GM15510 (cell line): ENCODE measurements around the gene TTC16.

Source experiments
- POLR2A ChIP-seq: IDR thresholded peaks from 3 replicates; pipeline ENCODE4 v1.6.1; 2011; ENCODE audit warnings: borderline replicate concordance; ENCODE audit not compliant: insufficient read length; ENCODE audit errors: extremely low read depth

TTC16 gene

DNA sequence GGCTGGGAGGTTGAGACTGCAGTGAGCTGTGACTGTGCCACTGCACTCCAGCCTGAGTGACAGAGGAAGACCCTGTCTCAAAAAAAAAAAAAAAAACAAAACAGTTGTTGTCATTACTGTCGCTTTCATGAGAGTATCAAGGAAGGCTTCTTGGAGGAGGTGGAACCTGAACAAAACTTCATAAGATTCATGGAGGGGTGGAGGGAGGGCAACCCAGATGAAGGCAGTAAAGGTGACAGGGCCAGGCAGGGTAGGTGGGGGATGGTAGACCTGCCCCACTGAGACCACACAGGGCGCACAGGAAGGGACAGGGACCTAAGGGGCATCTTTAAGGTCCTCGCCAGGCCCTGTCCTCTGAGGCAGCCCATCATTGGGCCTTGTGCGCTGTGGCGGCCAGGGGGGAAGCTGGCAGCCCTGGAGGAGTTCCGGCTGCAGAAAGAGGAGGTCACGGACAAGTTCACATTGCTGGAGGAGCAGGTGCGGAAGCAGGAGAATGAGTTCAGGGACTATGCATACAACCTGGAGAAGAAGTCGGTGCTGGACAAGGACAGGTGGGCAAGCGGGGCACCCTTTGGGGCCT lies 5.6 kb upstream of the TTC16 start:
- no peak for TF ChIP-seq POLR2A

DNA sequence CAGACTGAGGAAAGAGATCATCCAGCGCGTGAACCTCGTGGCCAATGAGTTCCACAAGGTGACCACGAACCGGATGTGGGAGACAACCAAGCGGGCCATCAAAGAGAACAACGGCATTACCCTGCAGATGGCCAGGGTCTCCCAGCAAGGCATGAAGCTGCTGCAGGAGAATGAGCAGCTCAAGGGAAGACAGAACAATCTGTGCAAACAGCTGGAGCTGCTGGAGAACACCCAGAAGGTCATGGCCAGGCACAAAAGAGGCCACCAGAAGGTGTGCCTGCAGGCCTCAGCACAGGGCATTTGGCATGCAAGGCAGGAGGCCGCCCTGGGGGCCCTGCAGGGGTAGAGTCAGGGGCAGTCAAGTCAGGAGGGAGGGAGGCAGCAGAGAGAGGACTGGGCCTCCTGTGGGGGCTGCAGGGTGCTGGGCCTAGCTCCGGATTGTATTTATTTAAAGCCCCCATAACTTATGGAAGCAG lies 4.6 kb upstream of the TTC16 start:
- TF ChIP-seq POLR2A, result no peak

DNA sequence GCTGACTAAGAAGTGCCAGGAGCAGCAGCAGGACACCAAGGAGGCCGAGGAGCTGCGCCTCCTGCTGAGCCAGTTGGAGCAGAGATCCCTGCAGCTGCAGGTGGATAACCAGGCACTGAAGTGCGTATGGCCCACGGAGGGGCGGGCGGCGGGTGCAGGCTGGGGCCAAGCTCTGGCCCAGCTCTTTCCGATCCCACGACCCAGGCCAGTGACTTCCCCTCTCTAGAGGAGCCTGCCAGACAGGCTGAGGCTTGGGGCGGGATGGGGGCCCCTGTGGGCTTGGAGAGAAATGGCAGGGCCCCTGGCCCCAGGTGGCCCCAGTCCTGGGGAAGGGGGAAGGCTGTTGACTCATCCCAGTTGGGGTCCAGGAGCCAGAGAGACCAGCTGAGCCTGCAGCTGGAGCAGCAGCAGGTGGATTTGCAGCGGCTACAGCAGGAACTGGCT lies 4.0 kb upstream of the TTC16 start:
- TF ChIP-seq POLR2A, result no peak

DNA sequence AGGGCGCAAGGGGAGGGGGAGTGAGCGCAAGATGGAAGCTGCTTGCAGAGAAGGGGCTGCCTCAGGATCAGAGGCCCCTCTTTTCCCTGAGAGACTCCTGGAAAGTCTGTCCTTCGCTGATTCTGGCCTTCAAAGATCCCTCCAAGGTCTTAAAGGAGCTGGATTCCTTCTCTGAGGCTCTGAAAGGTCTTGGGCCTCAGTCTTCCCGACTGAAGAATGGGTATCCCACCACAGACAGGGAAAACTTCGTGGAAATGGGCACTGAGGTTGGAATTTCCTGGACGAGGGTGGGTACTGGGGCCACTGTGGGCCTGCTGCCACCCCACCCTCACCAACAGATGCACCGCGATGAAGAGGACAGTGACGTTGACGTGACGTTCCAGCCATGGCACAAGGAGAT lies 3.5 kb upstream of the TTC16 start:
- no peak for TF ChIP-seq POLR2A

DNA sequence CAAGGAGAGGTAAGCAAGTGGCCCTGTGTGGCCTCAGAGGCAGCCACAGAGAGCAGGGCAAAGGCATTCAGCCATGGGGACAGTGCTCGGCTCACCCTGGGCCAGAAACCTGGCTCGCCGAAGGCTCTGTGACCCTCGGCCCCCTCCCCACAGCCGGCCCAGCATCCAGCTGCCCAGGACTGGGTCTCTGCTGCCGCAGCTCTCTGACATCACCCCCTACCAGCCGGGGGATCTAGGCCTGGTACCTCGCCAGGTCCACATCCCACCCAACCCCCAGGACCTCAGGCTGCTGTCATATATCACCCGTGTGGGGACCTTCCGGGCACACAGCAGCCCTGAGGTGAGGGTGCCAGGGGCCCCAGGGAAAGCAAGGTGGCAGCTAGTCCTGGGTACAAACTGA lies 3.0 kb upstream of the TTC16 start:
- no peak for TF ChIP-seq POLR2A

DNA sequence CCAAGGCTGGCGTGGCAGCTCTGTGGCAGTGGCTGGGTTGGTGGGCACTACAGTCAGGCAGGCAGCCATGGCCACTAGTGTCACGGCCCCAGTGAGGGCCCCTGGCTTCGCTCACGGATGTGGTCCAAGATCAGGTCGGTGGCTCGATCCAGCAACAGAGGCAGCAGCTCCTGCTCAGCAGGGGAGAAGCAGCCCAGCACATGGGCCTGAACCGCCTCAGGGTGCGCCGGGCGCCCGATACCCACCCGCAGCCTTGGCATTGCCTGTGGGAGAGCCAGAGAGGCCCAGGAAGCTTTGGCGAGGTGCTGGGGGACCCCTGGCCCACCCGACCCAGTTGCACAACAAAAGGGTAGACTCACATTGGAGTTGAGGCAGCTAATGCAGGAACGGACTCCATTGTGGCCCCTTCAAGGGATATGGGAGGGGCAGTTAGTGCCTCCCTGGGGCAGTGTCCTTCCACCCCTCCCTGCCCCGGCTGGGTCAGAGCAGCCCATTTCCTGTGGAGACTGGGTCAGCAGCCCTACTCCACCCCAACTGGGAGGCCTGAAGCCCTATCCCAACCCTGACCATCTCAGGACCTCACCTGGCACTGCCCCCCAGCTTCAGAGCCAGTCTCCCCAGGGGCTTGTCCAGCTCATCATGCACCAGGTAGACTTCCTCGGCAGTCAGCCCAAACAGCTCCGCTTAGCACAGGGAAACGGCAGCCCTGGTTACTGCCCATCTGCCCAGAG lies 1.7 kb upstream of the TTC16 start:
- no peak for TF ChIP-seq POLR2A

DNA sequence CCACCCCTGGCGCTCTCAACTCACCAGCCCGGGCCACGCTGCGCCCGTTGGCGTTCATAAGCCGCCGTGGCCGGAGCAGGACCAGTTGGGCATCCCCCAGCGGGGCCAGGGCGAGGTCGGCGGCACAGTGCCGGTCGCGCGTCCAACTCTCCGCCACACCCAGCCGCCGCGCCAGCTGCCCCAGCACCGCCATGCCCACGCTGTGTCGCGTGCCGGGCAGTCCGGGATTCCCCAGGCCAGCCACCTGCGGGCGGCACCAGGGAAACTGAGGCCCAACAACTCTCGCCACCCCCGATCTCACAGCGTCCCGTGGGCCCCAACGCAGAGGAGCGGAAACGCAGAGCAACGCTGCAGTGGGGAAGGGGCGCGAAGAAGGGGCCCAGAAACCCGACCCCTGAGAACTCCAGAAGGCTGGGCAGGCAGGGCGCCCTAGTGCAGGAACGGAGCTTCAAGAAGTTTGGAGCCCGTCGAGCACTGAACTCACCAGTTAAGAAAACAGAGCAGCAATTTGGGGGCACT lies 869 bp upstream of the TTC16 start:
- no peak for TF ChIP-seq POLR2A

DNA sequence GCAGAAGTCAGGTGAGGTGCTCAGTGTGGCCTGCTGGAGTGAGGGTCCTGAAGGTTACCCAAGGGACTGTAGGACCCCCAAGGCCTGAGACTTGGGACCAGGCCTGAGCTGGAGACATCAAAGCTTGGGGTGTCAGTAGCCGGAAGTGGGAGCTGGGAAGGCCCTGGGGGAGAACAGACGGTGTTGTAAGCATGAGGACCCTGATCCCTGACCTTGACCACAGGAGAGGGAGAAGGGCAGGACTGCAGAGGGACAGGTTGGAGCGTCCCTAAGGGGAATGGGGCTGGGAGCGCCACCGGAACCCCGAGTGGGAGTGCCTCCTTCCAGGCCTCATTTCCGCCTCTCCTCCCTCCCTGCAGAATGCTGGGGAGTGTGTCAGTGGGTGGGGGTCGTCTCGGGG lies 533 bp downstream of the TTC16 start:
- TF ChIP-seq POLR2A, result no peak

DNA sequence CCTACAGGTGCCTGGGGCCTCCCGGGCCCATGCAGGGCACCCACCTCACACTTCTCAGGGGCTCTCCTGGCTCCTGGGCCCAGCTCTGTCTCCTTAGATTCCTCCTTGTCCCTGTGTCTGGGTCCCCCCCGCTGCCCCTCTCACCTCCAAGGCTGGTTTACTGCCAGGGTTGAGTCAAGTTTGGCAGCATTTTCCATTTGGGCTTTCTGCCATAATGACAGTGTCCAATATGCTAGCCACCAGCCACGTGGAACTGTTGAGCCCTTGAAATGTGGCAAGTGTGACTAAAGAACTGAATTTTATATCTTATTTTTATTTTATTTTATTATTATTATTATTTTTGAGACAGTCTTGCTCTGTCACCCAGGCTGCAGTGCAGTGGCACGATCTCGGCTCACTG lies 1.9 kb downstream of the TTC16 start:
- no peak for TF ChIP-seq POLR2A

DNA sequence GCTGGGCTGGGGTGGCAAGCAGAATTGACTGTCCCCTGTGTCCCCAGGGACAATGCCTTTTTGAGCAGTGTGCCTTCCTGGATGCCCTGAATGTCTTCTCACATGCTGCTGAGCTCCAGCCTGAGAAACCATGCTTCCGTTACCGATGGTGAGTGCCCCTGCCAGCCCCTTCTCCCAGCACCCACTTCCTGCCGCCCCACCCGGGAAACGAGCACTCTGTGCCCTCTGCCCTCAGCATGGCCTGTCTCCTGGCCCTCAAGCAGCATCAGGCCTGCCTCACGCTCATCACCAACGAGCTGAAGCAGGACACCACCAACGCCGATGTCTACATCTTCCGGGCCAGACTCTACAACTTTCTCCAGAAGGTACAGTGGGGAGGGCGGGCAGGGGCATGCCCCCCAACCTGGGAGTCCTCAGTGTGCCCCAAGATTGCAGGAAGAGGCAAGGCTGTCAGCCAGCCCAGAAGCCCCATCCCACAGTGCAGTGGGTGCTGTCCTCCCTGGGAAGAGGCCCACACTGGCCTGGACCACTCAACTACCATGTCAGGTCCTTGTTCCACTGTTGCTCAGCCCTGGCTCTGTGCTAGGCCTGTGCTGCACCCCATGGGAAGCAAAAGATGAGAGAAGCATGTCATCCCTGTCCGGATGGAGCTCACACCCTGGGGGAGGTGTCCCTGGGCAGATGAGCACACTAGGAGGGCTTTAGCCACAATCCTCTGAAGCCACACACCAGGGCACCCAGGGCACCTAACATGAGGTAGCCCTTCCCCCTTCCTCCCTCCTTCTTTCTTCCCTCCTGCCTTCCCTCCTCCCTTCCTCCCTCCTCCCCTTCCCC lies 4.4 kb downstream of the TTC16 start:
- no peak for TF ChIP-seq POLR2A

DNA sequence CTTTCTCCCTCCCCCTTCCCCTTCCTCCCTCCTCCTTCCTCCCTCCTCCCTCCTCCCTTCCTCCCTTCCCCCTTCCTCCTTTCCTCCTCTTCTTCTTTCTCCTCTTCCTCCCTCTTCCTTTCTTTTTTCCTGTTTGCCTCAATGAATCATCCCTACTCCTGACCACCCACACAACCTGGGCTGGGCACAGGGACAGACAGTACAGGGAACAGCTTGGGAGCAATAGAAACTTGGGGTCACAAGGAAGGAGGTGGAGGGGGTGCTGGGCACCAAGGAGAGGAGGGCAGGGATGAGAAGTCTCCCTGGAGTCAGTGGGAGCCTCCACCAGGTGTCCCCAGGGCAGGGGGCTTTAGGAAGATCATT lies 5.0 kb downstream of the TTC16 start:
- no peak for TF ChIP-seq POLR2A

DNA sequence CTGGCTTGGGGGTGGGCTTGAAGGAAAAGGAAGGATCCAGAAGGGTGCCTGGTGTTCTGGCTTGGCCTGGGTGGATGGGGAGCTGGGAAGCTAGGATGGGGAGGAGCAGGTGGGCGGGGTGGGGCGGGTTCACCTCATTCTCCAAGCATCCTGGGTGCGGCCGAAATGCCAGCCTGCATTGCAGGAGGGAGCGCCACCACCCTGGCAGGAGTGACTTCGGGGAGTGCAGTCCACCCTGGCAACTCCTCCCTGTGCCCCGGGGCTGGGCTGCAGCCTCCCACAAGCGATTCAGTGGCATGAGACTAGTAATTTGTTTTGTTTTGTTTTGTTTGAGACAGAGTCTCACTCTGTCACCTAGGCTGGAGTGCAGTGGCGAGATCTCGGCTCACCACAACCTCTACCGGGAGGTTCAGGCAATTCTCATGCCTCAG lies 5.5 kb downstream of the TTC16 start:
- no peak for TF ChIP-seq POLR2A

DNA sequence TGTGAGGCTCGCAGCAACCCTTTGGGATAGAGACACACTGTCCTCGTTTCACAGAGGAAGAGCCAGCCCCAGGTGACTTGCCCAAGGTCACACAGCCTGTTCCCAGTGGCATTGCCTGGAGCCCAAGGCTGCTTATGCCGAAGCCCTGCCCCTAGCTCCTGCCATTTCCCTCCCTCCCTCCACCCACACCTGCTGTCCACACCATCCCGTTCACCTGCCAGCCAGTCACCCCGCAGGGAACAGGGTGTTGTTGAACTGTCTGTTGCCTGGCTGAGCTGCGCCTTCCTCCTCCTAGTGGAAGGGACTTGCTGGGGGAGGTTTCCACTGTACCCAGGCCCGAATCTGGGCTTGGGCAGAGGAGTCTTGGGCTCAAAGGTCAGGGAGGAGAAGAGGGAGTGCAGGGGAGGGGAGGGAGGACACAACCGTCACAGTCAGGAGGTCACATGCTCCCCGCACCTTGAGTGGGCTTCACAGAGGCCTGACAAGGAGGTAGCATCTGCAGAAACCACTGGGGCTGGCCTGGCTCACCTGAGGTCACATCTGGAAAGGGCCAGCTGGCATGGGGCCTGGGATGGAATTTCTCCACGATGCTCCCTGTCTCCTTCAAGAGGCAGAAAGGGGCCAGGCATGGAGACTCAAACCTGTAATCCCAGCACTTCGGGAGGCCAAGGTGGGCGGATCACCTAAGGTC lies 6.3 kb downstream of the TTC16 start:
- no peak for TF ChIP-seq POLR2A

DNA sequence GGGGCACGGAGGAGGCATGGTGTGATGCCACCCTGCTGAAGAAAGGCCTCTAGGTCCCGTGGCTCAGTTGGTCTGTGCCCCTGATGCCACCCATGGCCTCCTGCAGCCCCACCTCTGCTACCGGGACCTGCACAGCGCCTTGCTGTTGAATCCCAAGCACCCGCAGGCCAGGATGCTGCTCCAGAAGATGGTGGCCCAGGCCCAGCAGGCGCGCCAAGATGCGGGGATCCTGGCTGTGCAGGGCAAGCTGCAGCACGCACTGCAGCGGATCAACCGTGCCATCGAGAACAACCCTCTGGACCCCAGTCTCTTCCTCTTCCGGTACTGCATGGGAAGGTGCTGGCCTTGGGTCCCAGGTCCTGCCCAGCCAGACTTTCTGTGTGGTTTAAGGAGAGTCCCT lies 7.1 kb downstream of the TTC16 start:
- no peak for TF ChIP-seq POLR2A

DNA sequence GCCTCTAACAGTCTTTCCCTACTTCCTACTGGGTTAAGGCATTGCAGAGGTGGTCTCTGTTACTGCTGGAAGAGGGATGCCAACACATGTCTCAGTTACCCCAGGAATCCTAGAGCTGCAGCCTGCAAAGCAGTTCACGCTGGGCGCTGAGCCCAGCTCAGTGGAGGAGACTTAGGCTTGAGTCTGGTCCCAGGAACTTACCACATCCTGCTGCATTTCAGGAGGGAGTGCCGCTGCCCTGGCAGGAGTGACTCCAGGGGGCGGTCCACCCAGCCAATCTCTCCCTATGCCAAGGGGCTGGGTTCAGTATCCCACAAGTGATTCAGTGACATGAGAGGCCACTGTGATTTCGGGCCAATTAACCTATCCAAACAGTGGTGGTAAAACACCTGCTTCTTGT lies 7.6 kb downstream of the TTC16 start:
- TF ChIP-seq POLR2A, result no peak
